Measurements from ENCODE around the gene HOXD3.

The HOXD3 gene

GRCh38 chr2:176121190-176122051, 35.7 kb upstream of the HOXD3 start:
- no peak for DNase-seq

- no peak for DNase-seq
Measured at GRCh38 chr2:176122052-176122682, 34.9 kb upstream of the HOXD3 start.

GRCh38 chr2:176122683-176123410, 34.3 kb upstream of the HOXD3 start, which contains the start of gene HOXD9:
TSS of gene HOXD9 (plus strand) at chr2:176122719. CDS start at chr2:176122769, 50 bp downstream.
- no peak for DNase-seq

- DNase-seq = no peak
Measured at GRCh38 chr2:176123411-176124109, 33.5 kb upstream of the HOXD3 start.

- DNase-seq = no peak
Measured at GRCh38 chr2:176124110-176124946, 32.8 kb upstream of the HOXD3 start.

- no peak for DNase-seq
Measured at GRCh38 chr2:176124947-176125771, 31.9 kb upstream of the HOXD3 start.

- DNase-seq = no peak
Measured at GRCh38 chr2:176125772-176126054, 31.4 kb upstream of the HOXD3 start.

- no peak for DNase-seq
Measured at GRCh38 chr2:176126929-176127773, 30.0 kb upstream of the HOXD3 start.

- DNase-seq = no peak
Measured at GRCh38 chr2:176127774-176128072, 29.4 kb upstream of the HOXD3 start.

- DNase-seq = no peak
Measured at GRCh38 chr2:176128172-176128981, 28.7 kb upstream of the HOXD3 start.

- no peak for DNase-seq
Measured at GRCh38 chr2:176128982-176129796, 27.9 kb upstream of the HOXD3 start, which contains the start of gene HOXD8. TSS of gene HOXD8 (plus strand) at chr2:176129705. CDS start at chr2:176130367, 662 bp downstream.

GRCh38 chr2:176129813-176130146, 27.3 kb upstream of the HOXD3 start:
- DNase-seq = no peak

GRCh38 chr2:176130147-176130956, 26.8 kb upstream of the HOXD3 start:
- DNase-seq = no peak

GRCh38 chr2:176130957-176131847, 25.9 kb upstream of the HOXD3 start:
- DNase-seq = no peak

GRCh38 chr2:176131848-176132158, 25.3 kb upstream of the HOXD3 start:
- no peak for DNase-seq

GRCh38 chr2:176132205-176133171, 24.6 kb upstream of the HOXD3 start:
- DNase-seq = no peak

Data from NCI-H226 (cell line).